Measurements from ENCODE around the gene MNT.
A peak's percentile ranks its signal among the peaks of the same experiment; 100 is the strongest.

The MNT gene

DNA sequence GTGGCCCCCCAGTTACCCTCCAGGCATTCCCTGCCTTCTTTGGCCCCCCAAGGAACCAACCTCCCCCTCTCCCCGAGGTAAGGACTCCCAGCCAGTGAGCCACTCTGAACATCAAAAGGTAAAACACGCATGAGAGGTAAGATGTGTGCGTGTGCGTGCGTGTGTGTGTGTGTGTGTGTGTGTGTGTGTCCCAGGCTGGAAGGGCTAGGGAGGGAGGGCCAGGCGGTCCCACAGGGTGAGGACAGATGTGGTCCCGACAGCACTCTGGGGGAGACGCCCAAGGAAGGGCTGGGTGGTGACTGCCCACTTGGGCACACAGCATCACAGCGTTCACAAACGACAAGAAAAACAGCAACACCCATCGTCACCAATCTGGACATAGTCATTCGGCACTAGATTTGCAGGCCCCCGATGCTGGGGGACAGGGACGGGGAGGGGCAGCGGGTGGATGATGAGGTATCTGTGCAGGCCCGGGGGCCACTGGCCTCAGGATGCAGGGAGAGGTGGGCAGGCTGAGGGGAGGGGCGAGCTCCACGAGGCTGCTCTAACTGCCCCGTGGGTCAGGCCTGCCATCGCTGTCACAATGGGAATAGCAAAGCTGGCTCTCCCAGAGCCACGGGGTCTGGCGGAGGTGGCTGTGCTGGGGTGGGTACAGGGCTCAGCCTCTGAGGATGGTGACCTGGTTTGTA is 16.3 kb downstream of the MNT start:
- H3K9ac ChIP-seq (ENCODE audit: low read depth, low read length), result no peak overlapping the region
- no peaks in the 10 kb centered on the region for H3K4me1 ChIP-seq (ENCODE audit: control insufficient read depth, insufficient read depth, low read length)
- peaks cover 59% of the 10 kb centered on the region for H3K36me3 ChIP-seq (ENCODE audit: insufficient read depth, low read length)
- no peak overlapping the region for H3K4me3 ChIP-seq (ENCODE audit: low read length)
- no peaks in the 10 kb centered on the region for H3K9me3 ChIP-seq (replicated peaks; ENCODE audit: low read length)
- no peaks in the 10 kb centered on the region for H3K27me3 ChIP-seq (ENCODE audit: control insufficient read depth, insufficient read depth, low read length)
- H3K4me2 ChIP-seq (ENCODE audit: low read length), result no peak overlapping the region

DNA sequence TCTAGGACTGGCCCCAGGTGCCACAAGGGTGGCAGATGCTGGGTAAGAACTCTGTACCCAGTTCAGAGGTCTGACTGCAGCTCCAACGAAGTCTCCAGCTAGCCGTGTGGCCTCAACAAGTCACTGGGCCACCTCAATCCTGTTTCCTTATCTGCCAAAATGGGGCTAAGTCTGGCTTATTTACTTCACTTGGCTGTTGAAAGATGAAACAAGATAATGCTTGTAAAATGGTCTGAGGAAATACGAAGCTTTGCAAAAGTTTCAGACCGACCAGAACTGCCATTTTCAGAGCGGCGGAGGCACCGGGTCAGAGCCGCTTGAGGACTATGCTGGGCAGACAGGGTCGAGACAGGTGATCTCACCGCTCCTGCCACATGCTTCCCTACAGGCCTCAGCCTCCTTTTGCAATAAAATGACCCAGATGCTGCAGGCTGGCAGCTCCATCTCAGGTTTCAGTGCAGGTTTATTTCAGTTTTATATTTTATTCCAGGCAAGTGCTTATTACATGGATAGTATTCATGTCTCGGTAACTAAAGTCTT is 17.2 kb downstream of the MNT start:
- Histone ChIP-seq H3K4me1 (ENCODE audit: control insufficient read depth, insufficient read depth, low read length) (no peaks in the 10 kb centered on the region), H3K4me2 (ENCODE audit: low read length) (no peak overlapping the region), H3K4me3 (ENCODE audit: low read length) (no peak overlapping the region), H3K9ac (ENCODE audit: low read depth, low read length) (peak overlapping the region; percentile 41), H3K36me3 (ENCODE audit: insufficient read depth, low read length) (peaks cover 55% of the 10 kb centered on the region), H3K9me3 (replicated peaks; ENCODE audit: low read length) (no peaks in the 10 kb centered on the region), H3K27me3 (ENCODE audit: control insufficient read depth, insufficient read depth, low read length) (no peaks in the 10 kb centered on the region)

DNA sequence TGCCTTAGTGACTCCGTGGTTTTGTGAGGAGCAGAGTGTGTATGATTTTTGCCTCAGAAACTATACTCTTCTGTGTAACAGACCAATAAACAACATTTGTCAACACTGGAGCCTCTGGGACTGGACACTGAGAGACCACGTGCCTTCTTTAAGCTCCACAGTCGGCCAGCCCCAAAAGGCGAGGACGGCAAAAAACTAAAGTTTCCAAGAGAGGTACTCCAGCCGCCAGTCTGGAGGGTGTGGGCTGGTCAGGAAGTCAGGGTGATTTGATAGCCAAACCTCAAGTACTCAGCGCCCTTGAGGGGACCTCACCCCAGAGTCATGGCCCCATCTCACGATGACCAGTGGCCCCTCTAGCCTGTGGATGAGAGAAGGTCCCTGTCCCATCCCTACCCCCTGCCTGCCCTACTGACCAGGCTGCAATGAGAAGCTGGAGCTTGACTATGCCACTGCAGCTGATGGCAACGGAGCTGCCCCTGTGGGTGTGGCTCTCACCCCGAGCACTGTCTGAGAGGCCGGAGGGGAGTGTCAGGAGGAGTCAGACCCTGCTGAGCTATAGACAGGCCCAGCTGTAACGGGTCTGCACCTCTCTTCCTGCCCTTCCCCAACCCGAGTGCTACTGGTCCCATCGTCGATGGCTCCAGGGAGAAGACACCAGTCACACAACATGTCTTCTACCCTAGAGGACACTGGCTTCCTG is 19.8 kb downstream of the MNT start:
- H3K27me3 ChIP-seq (ENCODE audit: control insufficient read depth, insufficient read depth, low read length), result no peaks in the 10 kb centered on the region
- no peaks in the 10 kb centered on the region for H3K4me1 ChIP-seq (ENCODE audit: control insufficient read depth, insufficient read depth, low read length)
- no peaks in the 10 kb centered on the region for H3K9me3 ChIP-seq (replicated peaks; ENCODE audit: low read length)
- H3K4me2 ChIP-seq (ENCODE audit: low read length), result no peak overlapping the region
- H3K9ac ChIP-seq (ENCODE audit: low read depth, low read length), result no peak overlapping the region
- H3K36me3 ChIP-seq (ENCODE audit: insufficient read depth, low read length), result peaks cover 42% of the 10 kb centered on the region
- no peak overlapping the region for H3K4me3 ChIP-seq (ENCODE audit: low read length)

DNA sequence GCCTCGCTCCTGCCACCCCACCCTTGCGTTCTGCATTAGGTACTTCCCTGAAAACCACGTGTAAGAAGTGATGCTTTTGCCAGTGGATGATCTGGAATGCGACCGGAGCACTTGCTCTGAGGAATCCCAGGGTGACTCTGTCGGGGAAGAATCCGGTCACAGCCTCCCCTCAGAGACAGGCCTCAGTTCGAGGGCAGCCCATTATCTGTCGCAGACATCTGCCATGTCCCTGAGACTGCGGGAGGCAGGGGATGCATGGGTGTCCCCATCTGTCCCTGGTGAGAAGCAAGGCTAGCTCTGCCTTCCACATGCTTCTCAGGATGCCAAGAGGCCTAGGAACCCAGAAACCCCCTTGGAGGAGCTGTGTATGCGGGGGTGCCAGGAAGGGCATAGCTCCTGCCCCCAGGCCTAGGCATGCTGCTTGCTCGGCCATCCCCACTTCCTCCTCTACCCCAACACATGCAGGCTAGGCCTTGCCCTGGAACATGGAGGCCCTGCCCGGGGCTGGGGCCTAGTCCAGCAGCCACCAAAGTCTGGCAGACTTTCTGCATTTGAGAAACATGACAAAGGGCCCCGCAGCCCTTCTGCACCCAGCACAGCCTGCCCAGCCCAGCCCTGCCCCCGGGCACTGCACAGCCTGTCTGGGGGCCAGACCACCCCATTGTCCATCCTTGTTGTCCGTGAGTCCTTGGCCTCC is 20.5 kb downstream of the MNT start:
- H3K4me1 ChIP-seq (ENCODE audit: control insufficient read depth, insufficient read depth, low read length), result no peaks in the 10 kb centered on the region
- H3K9ac ChIP-seq (ENCODE audit: low read depth, low read length), result no peak overlapping the region
- H3K4me3 ChIP-seq (ENCODE audit: low read length), result no peak overlapping the region
- no peaks in the 10 kb centered on the region for H3K27me3 ChIP-seq (ENCODE audit: control insufficient read depth, insufficient read depth, low read length)
- no peak overlapping the region for H3K4me2 ChIP-seq (ENCODE audit: low read length)
- peaks cover 37% of the 10 kb centered on the region for H3K36me3 ChIP-seq (ENCODE audit: insufficient read depth, low read length)
- H3K9me3 ChIP-seq (replicated peaks; ENCODE audit: low read length), result no peaks in the 10 kb centered on the region

DNA sequence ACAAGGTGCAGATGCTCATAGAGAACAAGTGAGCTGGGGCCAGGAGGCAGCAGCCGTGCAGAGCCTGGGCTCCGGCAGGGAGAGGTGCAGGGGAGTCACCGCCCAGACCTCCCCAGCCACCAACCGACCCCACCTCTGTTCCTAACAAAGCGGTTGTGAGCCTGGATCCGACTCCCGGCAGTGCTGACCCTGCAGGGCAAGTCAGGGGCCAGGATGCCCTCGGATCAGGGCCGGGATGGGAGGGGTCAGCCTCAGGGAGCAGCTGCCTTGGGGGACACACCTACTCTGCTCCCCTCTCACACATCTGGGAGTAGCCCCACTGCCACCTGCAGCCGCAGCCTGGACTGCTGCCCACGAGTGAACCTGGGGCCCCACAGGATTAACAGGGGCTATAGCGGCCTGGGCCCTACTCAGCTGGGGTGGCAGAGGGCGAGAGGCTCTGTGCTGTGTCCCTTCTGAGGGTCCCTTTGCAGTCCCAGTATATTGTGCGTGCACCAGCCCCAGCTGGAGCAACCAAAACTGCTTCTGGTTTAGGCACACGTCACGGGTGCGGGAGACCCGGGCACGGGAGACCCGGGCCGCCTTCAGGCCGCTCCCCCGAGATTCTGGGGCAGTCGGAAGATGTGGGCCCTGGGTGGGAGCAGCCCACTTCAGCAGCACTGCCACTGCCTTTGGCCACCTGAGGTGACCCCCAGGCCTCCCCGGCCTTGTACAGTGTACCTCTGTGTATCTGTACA is 21.2 kb downstream of the MNT start:
- Histone ChIP-seq H3K9me3 (replicated peaks; ENCODE audit: low read length) (no peaks in the 10 kb centered on the region), H3K27me3 (ENCODE audit: control insufficient read depth, insufficient read depth, low read length) (no peaks in the 10 kb centered on the region), H3K4me1 (ENCODE audit: control insufficient read depth, insufficient read depth, low read length) (no peaks in the 10 kb centered on the region), H3K4me3 (ENCODE audit: low read length) (no peak overlapping the region), H3K4me2 (ENCODE audit: low read length) (no peak overlapping the region), H3K36me3 (ENCODE audit: insufficient read depth, low read length) (peaks cover 34% of the 10 kb centered on the region), H3K9ac (ENCODE audit: low read depth, low read length) (no peak overlapping the region)

DNA sequence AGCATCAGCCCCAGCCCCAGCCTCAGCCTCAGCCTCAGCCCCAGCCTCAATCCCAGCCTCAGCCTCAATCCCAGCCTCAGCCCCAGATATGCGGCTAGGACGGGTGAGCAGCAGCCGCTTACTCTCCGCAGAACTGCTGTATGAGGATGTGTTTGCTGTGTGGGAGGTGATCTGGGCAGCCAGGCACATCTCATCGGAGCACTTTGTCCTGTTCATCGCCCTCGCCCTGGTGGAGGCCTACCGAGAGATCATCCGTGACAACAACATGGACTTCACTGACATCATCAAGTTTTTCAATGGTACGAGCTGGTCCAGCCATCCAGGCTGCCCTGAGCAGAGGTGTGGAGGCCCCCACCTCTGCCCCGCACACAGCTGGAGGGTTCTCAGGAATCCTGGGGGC is 22.0 kb downstream of the MNT start:
- Histone ChIP-seq H3K9me3 (replicated peaks; ENCODE audit: low read length) (no peaks in the 10 kb centered on the region), H3K4me3 (ENCODE audit: low read length) (no peak overlapping the region), H3K27me3 (ENCODE audit: control insufficient read depth, insufficient read depth, low read length) (no peaks in the 10 kb centered on the region), H3K4me1 (ENCODE audit: control insufficient read depth, insufficient read depth, low read length) (no peaks in the 10 kb centered on the region), H3K36me3 (ENCODE audit: insufficient read depth, low read length) (peaks cover 32% of the 10 kb centered on the region), H3K4me2 (ENCODE audit: low read length) (no peak overlapping the region), H3K9ac (ENCODE audit: low read depth, low read length) (no peak overlapping the region)

DNA sequence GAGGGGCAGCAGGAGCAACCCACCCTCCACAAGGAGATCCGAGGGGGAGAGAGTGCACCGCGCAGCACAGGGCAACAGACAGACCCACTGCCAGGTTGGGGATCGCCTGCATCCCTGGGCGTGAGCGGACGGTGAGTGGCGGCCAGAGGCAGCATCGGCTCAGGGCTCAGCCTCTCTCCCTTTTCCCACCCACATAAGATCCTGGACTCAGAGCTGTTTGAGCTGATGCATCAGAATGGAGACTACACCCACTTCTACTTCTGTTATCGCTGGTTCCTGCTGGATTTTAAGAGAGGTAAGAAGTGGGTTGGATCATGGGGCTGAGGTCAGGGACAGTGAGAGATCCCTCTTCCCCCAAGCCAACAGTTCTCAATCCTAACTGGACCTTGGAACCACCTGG is 23.2 kb downstream of the MNT start:
- H3K36me3 ChIP-seq (ENCODE audit: insufficient read depth, low read length), result peaks cover 27% of the 10 kb centered on the region
- H3K4me2 ChIP-seq (ENCODE audit: low read length), result no peak overlapping the region

DNA sequence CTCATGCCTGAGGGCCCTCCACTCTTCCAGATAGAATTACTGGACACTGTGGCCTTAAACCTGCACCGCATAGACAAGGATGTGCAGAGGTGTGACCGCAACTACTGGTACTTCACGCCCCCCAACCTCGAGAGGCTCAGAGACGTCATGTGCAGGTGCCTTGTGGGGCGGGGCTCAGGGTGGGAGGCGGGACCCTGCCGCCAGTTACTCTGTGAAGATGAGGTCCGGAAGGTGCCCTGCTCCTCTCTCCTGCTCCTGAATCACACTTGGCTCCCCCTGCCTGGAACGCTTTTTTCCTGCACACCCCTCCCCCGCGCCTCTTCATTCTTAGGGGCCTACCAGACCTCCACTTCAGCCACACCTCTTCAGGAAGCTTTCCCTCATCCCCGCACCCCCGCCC is 24.8 kb downstream of the MNT start:
- H3K9me3 ChIP-seq (replicated peaks; ENCODE audit: low read length), result no peaks in the 10 kb centered on the region
- peaks cover 22% of the 10 kb centered on the region for H3K36me3 ChIP-seq (ENCODE audit: insufficient read depth, low read length)
- H3K4me1 ChIP-seq (ENCODE audit: control insufficient read depth, insufficient read depth, low read length), result no peaks in the 10 kb centered on the region
- H3K9ac ChIP-seq (ENCODE audit: low read depth, low read length), result no peak overlapping the region
- H3K4me3 ChIP-seq (ENCODE audit: low read length), result no peak overlapping the region
- H3K4me2 ChIP-seq (ENCODE audit: low read length), result no peak overlapping the region
- no peaks in the 10 kb centered on the region for H3K27me3 ChIP-seq (ENCODE audit: control insufficient read depth, insufficient read depth, low read length)

More for the DNA sequence above, 23.2 kb downstream of the MNT start:
- Histone ChIP-seq H3K4me1 (ENCODE audit: control insufficient read depth, insufficient read depth, low read length) (no peaks in the 10 kb centered on the region), H3K27me3 (ENCODE audit: control insufficient read depth, insufficient read depth, low read length) (no peaks in the 10 kb centered on the region), H3K9me3 (replicated peaks; ENCODE audit: low read length) (no peaks in the 10 kb centered on the region), H3K4me3 (ENCODE audit: low read length) (no peak overlapping the region), H3K9ac (ENCODE audit: low read depth, low read length) (no peak overlapping the region)

DNA sequence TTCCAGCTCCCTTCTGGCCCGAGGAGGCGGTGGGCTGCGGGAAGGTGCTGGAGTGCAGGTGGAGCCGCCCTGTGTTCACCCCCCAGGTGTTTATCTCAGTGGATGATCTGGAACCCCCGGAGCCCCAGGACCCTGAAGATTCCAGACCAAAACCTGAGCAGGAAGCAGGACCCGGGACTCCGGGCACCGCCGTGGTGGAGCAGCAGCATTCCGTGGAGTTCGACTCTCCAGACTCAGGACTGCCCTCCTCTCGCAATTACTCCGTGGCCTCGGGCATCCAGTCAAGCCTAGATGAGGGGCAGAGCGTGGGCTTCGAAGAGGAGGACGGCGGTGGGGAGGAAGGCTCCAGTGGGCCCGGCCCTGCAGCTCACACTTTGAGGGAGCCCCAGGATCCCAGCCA is 25.5 kb downstream of the MNT start:
- Histone ChIP-seq H3K4me1 (ENCODE audit: control insufficient read depth, insufficient read depth, low read length) (no peaks in the 10 kb centered on the region), H3K4me2 (ENCODE audit: low read length) (no peak overlapping the region), H3K9me3 (replicated peaks; ENCODE audit: low read length) (no peaks in the 10 kb centered on the region), H3K4me3 (ENCODE audit: low read length) (no peak overlapping the region), H3K36me3 (ENCODE audit: insufficient read depth, low read length) (peaks cover 18% of the 10 kb centered on the region), H3K27me3 (ENCODE audit: control insufficient read depth, insufficient read depth, low read length) (no peaks in the 10 kb centered on the region), H3K9ac (ENCODE audit: low read depth, low read length) (no peak overlapping the region)

DNA sequence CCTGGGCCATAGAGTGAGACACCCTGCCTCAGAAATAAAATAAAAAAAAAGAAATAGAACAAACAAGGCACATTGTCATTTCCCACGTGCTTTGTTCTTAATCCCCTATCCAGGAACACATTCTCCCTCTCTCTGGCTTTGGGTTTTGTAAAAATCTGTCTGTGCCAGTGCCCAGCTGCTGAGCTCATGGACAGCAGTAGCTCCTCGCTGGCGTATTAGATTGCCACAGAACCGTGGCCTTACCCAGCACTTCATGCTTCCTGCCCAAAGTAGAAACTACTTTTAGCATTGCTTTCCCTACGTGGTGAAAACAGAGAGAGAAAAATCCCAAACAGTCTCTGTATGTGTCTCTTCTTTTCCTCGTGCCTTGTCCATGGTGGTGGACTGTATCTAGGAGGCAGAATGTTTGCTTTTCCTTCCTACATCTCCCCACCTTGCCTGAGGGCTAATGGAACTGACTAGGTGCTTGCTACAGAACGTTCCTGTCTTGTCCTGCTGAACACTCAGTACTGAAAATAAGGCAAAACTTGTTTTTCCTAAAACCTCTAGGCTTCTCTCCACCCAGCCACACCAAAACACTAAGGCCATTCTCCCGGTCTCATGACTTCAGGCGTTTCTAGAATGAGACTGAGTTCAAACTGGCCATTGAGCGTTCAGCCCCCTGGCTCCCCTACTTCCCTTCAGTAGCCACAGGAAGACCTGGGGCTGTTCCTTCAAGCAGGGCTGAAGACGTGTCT is 26.1 kb downstream of the MNT start:
- peaks cover 11% of the 10 kb centered on the region for H3K36me3 ChIP-seq (ENCODE audit: insufficient read depth, low read length)
- H3K9me3 ChIP-seq (replicated peaks; ENCODE audit: low read length), result no peaks in the 10 kb centered on the region
- no peaks in the 10 kb centered on the region for H3K4me1 ChIP-seq (ENCODE audit: control insufficient read depth, insufficient read depth, low read length)
- no peak overlapping the region for H3K9ac ChIP-seq (ENCODE audit: low read depth, low read length)
- H3K4me2 ChIP-seq (ENCODE audit: low read length), result no peak overlapping the region
- no peaks in the 10 kb centered on the region for H3K27me3 ChIP-seq (ENCODE audit: control insufficient read depth, insufficient read depth, low read length)
- H3K4me3 ChIP-seq (ENCODE audit: low read length), result no peak overlapping the region

Data from skeletal muscle satellite cell (primary cell).